ENCODE measurements around the gene ANKLE2. TPM values are rescaled to one million over a fixed set of nuclear protein-coding genes. Genes with fewer than 3 reads are reported as not detected.
"Not testable (repeated sequence)": the region's sequence is repeated elsewhere in the genome, so short reads cannot be mapped to it uniquely, and the experiment has no call there.

The ANKLE2 gene
- total and polyA plus RNA-seq, 4 donors = 32.3 to 56.4 (median 52.3) TPM

DNA sequence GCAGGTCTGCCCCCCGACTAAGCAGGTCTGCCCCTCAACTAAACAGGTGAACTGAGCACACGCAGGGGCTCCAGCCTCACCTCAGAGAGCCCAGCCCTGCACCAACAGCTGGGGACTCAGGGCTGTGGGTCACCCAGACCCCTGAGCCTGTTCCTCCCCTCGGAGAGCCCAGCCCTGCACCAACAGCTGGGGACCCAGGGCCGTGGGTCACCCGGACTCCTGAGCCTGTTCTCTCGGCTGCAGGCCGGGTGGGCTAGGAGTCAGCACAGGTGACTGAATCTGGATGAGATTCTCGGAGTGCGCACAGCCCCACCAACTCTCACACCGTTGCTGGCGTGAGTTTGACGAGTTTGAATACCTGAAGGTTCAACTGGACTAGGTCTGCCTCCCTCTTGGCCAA lies 20.3 kb upstream of the ANKLE2 start:
- no peaks in the 10 kb centered on the region for H3K9me3 ChIP-seq (ENCODE audit: control insufficient read depth, insufficient read depth, low read length)
- 97% methylated on average over 12 of the region's 12 CpGs for WGBS (ENCODE audit: insufficient coverage)

DNA sequence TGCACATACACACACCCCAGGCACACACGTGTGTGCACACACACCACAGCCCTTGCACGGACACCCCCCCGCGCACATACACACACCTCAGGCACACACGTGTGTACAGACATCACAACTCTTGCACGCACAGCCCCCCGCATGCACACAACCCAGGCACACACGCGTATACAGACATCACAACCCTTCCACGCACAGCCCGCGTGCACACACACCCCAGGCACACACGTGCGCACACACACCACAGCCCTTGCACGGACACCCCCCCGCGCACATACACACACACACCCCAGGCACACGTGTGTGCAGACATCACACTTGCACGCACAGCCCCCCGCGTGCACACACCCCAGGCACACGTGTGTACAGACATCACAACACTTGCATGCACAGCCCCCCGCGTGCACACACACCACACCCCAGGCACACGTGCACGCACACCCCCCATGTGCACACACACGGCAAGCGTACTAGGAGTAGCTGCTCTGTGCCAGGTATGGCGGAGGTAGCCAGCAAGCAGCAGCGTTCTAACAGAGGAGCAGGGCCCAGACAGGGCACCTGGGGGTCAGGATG lies 18.2 kb upstream of the ANKLE2 start:
- Histone ChIP-seq H3K4me3 (ENCODE audit: low read depth, low read length) (no peak overlapping the region), H3K27me3 (ENCODE audit: control insufficient read depth, insufficient read depth, low read length) (no peaks in the 10 kb centered on the region), H3K4me1 (ENCODE audit: control insufficient read depth, insufficient read depth, low read length) (peaks cover 5% of the 10 kb centered on the region), H3K36me3 (ENCODE audit: control insufficient read depth, insufficient read depth, low read length) (peaks cover 97% of the 10 kb centered on the region), H3K27ac (ENCODE audit: low read depth, low read length) (no peak overlapping the region), H3K9me3 (ENCODE audit: control insufficient read depth, insufficient read depth, low read length) (no peaks in the 10 kb centered on the region)
- no peak for DNase-seq (ENCODE audit: low read depth in 4 of 6, low spot score in 6 of 6)
- WGBS (ENCODE audit: insufficient coverage) = 98% methylated on average over 23 of the region's 30 CpGs

More for the DNA sequence above, 20.3 kb upstream of the ANKLE2 start:
- DNase-seq (ENCODE audit: low read depth in 4 of 6, low spot score in 6 of 6) = no peak
- Histone ChIP-seq H3K27me3 (ENCODE audit: control insufficient read depth, insufficient read depth, low read length) (no peaks in the 10 kb centered on the region), H3K4me1 (ENCODE audit: control insufficient read depth, insufficient read depth, low read length) (peaks cover 3% of the 10 kb centered on the region), H3K36me3 (ENCODE audit: control insufficient read depth, insufficient read depth, low read length) (peaks cover 99% of the 10 kb centered on the region), H3K27ac (ENCODE audit: low read depth, low read length) (no peak overlapping the region), H3K4me3 (ENCODE audit: low read depth, low read length) (no peak overlapping the region)

DNA sequence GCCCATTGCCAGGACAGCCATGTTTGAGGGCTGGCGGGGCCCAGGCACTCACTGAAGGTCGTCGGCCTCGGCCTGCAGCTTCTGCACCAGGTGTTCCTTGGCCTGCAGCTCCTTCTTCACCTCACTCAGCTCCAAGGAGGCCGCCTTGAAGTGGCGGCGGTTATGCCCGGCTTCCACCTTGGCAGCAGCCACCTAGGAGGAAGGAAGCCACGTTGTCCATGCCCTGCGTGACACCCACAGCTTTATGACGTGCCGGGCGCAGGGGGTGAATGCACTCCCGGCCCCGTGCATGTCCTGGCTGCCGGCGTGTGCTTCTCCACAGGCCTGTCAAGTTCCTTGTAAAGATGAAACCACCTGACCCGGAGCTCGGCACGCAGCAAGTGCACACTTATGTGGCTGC lies 16.0 kb upstream of the ANKLE2 start:
- no peaks in the 10 kb centered on the region for H3K9me3 ChIP-seq (ENCODE audit: control insufficient read depth, insufficient read depth, low read length)
- no peak overlapping the region for H3K4me3 ChIP-seq (ENCODE audit: low read depth, low read length)
- no peak for DNase-seq (ENCODE audit: low read depth in 4 of 6, low spot score in 6 of 6)
- 92% methylated on average over 20 of the region's 20 CpGs for WGBS (ENCODE audit: insufficient coverage)
- no peaks in the 10 kb centered on the region for H3K27me3 ChIP-seq (ENCODE audit: control insufficient read depth, insufficient read depth, low read length)
- peaks cover 5% of the 10 kb centered on the region for H3K4me1 ChIP-seq (ENCODE audit: control insufficient read depth, insufficient read depth, low read length)
- peaks cover 96% of the 10 kb centered on the region for H3K36me3 ChIP-seq (ENCODE audit: control insufficient read depth, insufficient read depth, low read length)
- no peak overlapping the region for H3K27ac ChIP-seq (ENCODE audit: low read depth, low read length)

DNA sequence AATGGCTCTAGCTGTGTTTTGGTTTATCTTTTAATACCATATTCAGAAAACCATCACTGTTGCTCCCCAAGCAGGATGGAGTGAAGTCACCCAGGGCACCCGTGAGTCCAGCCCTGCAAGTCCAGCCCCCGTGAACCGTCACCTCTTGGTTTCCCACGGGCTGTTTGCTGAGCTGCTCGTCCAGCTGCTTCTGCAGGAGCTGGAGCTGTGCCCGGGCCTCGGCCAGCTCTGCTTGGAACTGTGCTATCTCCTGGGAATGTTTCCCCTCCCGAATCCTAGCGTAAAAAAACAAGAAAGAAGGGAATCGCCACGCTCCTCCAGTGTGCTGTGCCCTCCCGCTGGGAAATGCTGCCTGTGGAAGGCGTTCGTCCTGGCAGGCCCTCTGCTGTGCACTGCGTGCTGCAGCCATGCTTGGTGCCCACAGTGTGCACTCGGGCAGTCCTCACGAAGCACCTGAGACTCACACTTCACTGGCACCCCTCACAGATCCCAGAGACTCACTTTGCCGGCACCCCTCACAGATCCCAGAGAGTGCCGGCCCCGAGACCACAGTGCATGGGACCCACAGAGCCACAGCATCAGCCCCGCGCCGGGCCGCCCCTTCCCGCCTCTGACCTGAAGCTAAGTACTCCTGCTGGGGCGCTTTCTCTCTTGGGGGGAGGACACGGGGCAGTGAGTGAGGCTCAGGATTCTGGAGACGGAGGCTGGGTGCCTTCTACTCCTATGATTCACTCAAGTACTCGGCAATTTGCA lies 15.4 kb upstream of the ANKLE2 start:
- WGBS (ENCODE audit: insufficient coverage) = 87% methylated on average over 29 of the region's 29 CpGs
- H3K4me1 ChIP-seq (ENCODE audit: control insufficient read depth, insufficient read depth, low read length) = peaks cover 5% of the 10 kb centered on the region
- no peak overlapping the region for H3K27ac ChIP-seq (ENCODE audit: low read depth, low read length)
- H3K36me3 ChIP-seq (ENCODE audit: control insufficient read depth, insufficient read depth, low read length) = peaks cover 96% of the 10 kb centered on the region
- H3K27me3 ChIP-seq (ENCODE audit: control insufficient read depth, insufficient read depth, low read length) = no peaks in the 10 kb centered on the region
- peak in 1 of 6 donors; percentile 60 for DNase-seq (ENCODE audit: low read depth in 4 of 6, low spot score in 6 of 6)
- H3K4me3 ChIP-seq (ENCODE audit: low read depth, low read length) = no peak overlapping the region
- H3K9me3 ChIP-seq (ENCODE audit: control insufficient read depth, insufficient read depth, low read length) = no peaks in the 10 kb centered on the region

DNA sequence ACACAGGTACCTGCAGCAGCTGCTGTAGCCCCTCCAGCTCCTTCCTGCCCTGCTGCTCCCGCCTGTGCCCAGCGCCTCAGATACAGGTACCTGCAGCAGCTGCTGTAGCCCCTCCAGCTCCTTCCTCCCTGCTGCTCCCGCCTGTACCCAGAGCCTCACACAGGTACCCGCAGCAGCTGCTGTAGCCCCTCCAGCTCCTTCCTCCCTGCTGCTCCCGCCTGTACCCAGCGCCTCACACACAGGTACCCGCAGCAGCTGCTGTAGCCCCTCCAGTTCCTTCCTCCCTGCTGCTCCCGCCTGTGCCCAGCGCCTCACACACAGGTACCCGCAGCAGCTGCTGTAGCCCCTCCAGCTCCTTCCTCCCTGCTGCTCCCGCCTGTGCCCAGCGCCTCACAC lies 14.6 kb upstream of the ANKLE2 start:
- H3K36me3 ChIP-seq (ENCODE audit: control insufficient read depth, insufficient read depth, low read length) = peaks cover 96% of the 10 kb centered on the region
- not testable (repeated sequence) for DNase-seq (ENCODE audit: low read depth in 4 of 6, low spot score in 6 of 6); H3K4me1 ChIP-seq (ENCODE audit: control insufficient read depth, insufficient read depth, low read length); H3K27me3 ChIP-seq (ENCODE audit: control insufficient read depth, insufficient read depth, low read length); H3K4me3 ChIP-seq (ENCODE audit: low read depth, low read length); H3K9me3 ChIP-seq (ENCODE audit: control insufficient read depth, insufficient read depth, low read length); H3K27ac ChIP-seq (ENCODE audit: low read depth, low read length)
- WGBS (ENCODE audit: insufficient coverage) = over 99% methylated on average over 10 of the region's 12 CpGs

DNA sequence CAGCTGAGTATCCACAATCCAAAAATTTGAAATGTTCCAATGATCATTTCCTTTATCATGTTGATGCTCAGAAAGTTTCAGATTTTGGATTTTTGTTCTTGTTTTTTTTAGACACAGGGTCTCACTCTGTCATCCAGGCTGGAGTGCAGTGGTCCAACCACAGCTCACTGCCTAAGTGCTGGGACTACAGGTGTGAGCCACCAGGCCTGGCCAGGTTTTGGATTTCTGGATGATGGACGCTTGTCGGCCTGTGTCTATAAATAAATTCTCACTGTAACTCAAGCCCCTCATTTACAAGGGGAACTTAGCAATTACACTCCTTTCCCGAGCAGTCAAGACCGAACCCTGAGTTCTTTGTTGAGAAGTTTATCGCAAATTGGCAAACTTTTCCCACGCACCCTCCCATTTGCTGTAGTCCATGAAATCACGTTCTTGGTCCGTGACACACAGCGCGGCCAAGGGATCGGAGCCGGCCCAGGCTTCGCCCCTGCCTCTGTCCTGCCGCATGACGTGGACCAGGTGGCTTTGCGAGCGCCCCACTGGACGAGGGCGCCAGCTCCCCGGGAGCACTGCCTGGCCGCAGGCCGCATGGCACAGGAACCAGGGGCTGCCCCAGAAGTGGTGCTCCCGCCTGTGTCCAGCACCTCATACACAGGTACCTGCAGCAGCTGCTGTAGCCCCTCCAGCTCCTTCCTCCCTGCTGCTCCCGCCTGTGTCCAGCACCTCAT lies 14.0 kb upstream of the ANKLE2 start:
- peaks cover 5% of the 10 kb centered on the region for H3K4me1 ChIP-seq (ENCODE audit: control insufficient read depth, insufficient read depth, low read length)
- no peaks in the 10 kb centered on the region for H3K9me3 ChIP-seq (ENCODE audit: control insufficient read depth, insufficient read depth, low read length)
- no peaks in the 10 kb centered on the region for H3K27me3 ChIP-seq (ENCODE audit: control insufficient read depth, insufficient read depth, low read length)
- H3K4me3 ChIP-seq (ENCODE audit: low read depth, low read length) = no peak overlapping the region
- no peak overlapping the region for H3K27ac ChIP-seq (ENCODE audit: low read depth, low read length)
- no peak for DNase-seq (ENCODE audit: low read depth in 4 of 6, low spot score in 6 of 6)
- WGBS (ENCODE audit: insufficient coverage) = 96% methylated on average over 21 of the region's 24 CpGs
- H3K36me3 ChIP-seq (ENCODE audit: control insufficient read depth, insufficient read depth, low read length) = peaks cover 91% of the 10 kb centered on the region

DNA sequence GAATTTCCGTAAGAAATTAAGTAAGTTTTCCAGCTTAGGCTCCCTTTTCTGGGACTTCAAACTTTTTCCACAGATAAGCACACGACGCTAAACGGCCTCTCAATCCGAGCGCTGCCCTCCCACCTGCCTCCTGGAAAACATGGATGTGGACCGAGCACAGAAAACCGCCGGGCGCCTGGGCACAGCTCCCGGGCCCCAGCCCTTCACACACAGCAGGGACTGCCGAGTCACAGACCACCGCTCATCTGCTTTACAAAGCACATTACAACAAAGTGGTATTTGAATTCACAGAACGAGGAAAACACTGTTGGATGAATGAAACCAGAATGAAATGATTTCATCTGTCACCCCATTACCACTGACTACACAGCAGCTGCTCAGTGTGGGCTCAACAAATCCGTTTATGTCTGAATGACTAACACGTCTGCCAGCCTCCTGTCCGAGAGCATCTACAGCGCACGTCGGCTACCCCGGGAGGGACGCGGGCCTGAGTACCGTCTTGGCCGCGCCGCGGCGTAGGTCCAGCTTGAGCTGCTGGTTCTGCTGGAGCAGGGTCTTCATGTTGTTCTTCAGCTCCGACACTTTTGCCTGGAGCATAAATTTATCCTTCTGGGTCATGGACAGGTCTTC lies 13.1 kb upstream of the ANKLE2 start:
- Histone ChIP-seq H3K4me3 (ENCODE audit: low read depth, low read length) (no peak overlapping the region), H3K27ac (ENCODE audit: low read depth, low read length) (no peak overlapping the region), H3K27me3 (ENCODE audit: control insufficient read depth, insufficient read depth, low read length) (no peaks in the 10 kb centered on the region), H3K36me3 (ENCODE audit: control insufficient read depth, insufficient read depth, low read length) (peaks cover 91% of the 10 kb centered on the region), H3K4me1 (ENCODE audit: control insufficient read depth, insufficient read depth, low read length) (peaks cover 5% of the 10 kb centered on the region), H3K9me3 (ENCODE audit: control insufficient read depth, insufficient read depth, low read length) (no peaks in the 10 kb centered on the region)
- DNase-seq (ENCODE audit: low read depth in 4 of 6, low spot score in 6 of 6) = no peak
- 89% methylated on average over 26 of the region's 30 CpGs for WGBS (ENCODE audit: insufficient coverage)

DNA sequence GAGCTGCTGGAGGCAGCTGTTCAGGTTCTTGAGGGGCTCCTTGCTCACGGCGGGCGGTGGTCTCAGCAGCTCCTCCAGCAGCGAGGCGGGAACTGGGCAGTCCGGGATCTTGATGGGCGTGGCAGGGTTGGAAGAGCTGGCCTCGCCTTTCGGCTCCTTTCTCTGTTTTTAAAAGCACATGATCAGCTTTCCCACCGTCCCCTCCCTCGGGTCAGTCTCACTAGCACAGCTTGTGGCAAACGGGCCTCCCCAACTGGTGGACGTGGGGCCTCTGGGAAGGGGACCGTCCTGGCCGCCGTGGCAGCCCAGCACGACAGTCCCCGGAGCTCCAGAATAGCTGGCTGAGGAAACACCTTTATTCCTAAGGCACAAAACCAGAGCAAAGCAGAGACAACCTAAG lies 12.5 kb upstream of the ANKLE2 start:
- 86% methylated on average over 14 of the region's 18 CpGs for WGBS (ENCODE audit: insufficient coverage)
- no peak overlapping the region for H3K27ac ChIP-seq (ENCODE audit: low read depth, low read length)

DNA sequence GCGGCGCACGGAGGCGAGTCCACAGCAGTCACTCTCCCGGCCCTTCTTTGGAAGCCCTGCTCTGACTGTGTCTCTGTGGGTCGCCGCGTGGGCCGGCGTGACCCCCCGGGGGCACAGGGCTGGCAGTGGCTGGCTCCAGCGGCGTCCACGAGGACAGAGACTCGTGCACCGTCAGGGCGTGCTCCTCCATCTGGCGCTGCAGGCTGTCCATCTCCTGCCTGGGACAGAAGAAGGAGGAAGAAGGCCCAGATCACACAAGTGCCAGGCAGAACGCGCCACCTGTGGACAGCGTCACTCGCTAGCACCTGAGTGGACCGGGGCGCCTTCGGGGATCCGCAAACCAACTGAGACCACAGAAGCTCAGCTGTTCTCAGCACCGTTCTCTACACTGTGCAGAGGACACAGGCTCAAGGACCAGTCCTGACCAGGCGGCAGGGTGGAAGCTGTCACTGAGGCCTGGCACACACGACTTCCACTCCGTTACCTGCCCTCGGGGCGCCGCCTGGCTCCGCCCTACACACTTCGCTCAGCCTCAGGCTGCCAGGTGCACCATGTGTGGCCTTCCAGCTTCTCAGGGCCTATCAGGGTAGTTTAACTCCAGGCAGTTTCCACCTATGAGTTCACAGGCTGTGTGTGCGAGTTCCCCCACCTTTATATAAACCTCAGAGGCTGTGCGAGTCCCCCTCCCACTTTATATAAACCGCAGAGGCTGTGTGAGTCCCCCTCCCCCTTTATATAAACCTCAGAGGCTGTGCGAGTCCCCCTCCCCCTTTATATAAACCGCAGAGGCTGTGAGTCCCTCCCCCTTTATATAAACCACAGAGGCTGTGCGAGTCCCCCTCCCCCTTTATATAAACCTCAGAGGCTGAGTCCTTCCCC lies 11.7 kb upstream of the ANKLE2 start:
- DNase-seq (ENCODE audit: low read depth in 4 of 6, low spot score in 6 of 6) = no peak
- H3K27ac ChIP-seq (ENCODE audit: low read depth, low read length) = no peak overlapping the region
- WGBS (ENCODE audit: insufficient coverage) = 96% methylated on average over 39 of the region's 41 CpGs
- peaks cover 12% of the 10 kb centered on the region for H3K4me1 ChIP-seq (ENCODE audit: control insufficient read depth, insufficient read depth, low read length)
- no peaks in the 10 kb centered on the region for H3K27me3 ChIP-seq (ENCODE audit: control insufficient read depth, insufficient read depth, low read length)
- H3K36me3 ChIP-seq (ENCODE audit: control insufficient read depth, insufficient read depth, low read length) = peaks cover 86% of the 10 kb centered on the region
- H3K4me3 ChIP-seq (ENCODE audit: low read depth, low read length) = no peak overlapping the region
- no peaks in the 10 kb centered on the region for H3K9me3 ChIP-seq (ENCODE audit: control insufficient read depth, insufficient read depth, low read length)

More for the DNA sequence above, 12.5 kb upstream of the ANKLE2 start:
- Histone ChIP-seq H3K27me3 (ENCODE audit: control insufficient read depth, insufficient read depth, low read length) (no peaks in the 10 kb centered on the region), H3K4me1 (ENCODE audit: control insufficient read depth, insufficient read depth, low read length) (peaks cover 7% of the 10 kb centered on the region), H3K4me3 (ENCODE audit: low read depth, low read length) (no peak overlapping the region), H3K36me3 (ENCODE audit: control insufficient read depth, insufficient read depth, low read length) (peaks cover 91% of the 10 kb centered on the region), H3K9me3 (ENCODE audit: control insufficient read depth, insufficient read depth, low read length) (no peaks in the 10 kb centered on the region)
- DNase-seq (ENCODE audit: low read depth in 4 of 6, low spot score in 6 of 6) = no peak
